ENCODE measurements around the gene ILF3.

ILF3 gene

DNA sequence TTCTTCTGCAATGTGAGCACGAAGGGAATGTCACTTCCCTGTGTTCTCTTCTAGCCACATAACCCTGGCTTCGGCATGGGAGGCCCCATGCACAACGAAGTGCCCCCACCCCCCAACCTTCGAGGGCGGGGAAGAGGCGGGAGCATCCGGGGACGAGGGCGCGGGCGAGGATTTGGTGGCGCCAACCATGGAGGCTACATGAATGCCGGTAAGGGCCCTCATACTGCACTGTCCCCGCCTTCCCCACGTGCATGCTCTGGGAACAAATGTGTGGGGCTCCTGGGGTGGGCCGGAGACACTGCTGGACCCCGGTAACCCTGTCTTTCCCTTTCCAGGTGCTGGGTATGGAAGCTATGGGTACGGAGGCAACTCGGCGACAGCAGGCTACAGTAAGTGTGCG is 29.4 kb downstream of the ILF3 start:
- Histone ChIP-seq H3K4me1 (ENCODE audit: control insufficient read depth in 1 of 2, insufficient read depth in 1 of 2, low read depth in 1 of 2, low read length in 1 of 2) (no peaks in the 10 kb centered on the region), H3K4me3 (ENCODE audit: low read depth in 1 of 2, low read length in 1 of 2) (no peak overlapping the region), H3K27ac (no peak overlapping the region), H3K9me3 (no peaks in the 10 kb centered on the region), H3K36me3 (peaks cover 98% of the 10 kb centered on the region), H3K27me3 (no peaks in the 10 kb centered on the region)
- TF ChIP-seq, protein P1, sequence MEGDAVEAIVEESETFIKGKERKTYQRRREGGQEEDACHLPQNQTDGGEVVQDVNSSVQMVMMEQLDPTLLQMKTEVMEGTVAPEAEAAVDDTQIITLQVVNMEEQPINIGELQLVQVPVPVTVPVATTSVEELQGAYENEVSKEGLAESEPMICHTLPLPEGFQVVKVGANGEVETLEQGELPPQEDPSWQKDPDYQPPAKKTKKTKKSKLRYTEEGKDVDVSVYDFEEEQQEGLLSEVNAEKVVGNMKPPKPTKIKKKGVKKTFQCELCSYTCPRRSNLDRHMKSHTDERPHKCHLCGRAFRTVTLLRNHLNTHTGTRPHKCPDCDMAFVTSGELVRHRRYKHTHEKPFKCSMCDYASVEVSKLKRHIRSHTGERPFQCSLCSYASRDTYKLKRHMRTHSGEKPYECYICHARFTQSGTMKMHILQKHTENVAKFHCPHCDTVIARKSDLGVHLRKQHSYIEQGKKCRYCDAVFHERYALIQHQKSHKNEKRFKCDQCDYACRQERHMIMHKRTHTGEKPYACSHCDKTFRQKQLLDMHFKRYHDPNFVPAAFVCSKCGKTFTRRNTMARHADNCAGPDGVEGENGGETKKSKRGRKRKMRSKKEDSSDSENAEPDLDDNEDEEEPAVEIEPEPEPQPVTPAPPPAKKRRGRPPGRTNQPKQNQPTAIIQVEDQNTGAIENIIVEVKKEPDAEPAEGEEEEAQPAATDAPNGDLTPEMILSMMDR (IDR thresholded peaks at IDR 0.05): no peak

DNA sequence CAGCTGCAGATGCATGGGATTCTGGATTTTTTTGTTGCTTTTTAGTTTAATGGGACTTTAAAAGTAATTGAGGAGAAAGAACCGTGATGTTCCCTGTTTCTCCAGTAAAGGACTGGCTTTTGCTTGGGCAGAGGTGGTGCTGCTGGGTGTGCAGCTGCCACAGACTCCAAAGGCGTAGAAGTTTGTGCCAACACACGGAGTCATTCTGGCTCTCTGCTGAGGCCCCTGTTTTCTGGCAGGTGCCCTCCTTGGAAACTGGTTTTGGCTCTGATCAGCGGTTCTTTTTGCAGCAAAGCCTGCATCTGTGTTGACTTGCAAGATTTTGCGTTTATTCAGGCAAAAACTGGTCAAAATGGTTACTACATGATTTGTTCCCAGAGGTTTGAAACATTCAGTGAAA is 31.1 kb downstream of the ILF3 start:
- H3K36me3 ChIP-seq: peaks cover 98% of the 10 kb centered on the region
- H3K4me3 ChIP-seq (ENCODE audit: low read depth in 1 of 2, low read length in 1 of 2): no peak overlapping the region
- H3K4me1 ChIP-seq (ENCODE audit: control insufficient read depth in 1 of 2, insufficient read depth in 1 of 2, low read depth in 1 of 2, low read length in 1 of 2): no peaks in the 10 kb centered on the region
- H3K27ac ChIP-seq: no peak overlapping the region
- TF ChIP-seq, protein P1 (IDR thresholded peaks at IDR 0.05): no peak
- H3K9me3 ChIP-seq: no peaks in the 10 kb centered on the region
- H3K27me3 ChIP-seq: no peaks in the 10 kb centered on the region

DNA sequence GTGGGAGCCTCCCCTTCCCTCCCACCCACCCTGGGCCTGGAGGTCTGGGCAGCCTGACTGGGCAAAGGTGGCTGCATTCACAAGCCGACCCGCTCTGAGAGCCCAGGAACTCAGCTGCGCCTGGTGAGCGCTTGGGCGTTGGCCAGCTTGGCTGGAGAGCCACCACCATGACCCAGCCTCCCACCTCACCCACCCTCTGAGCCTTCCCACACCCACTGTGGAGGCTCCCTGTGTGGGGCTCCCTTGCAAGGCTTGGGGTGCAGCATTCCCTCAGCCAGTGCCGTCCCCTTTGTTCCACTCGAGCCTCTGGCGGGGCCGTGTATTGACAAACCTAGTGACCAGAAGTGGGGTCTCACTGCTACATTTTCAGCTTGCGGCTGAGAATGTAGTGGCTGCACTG is 32.0 kb downstream of the ILF3 start:
- Histone ChIP-seq H3K27ac (no peak overlapping the region), H3K9me3 (no peaks in the 10 kb centered on the region), H3K4me1 (ENCODE audit: control insufficient read depth in 1 of 2, insufficient read depth in 1 of 2, low read depth in 1 of 2, low read length in 1 of 2) (no peaks in the 10 kb centered on the region), H3K4me3 (ENCODE audit: low read depth in 1 of 2, low read length in 1 of 2) (no peak overlapping the region), H3K27me3 (no peaks in the 10 kb centered on the region), H3K36me3 (peaks cover 98% of the 10 kb centered on the region)
- TF ChIP-seq, protein P1 (IDR thresholded peaks at IDR 0.05): no peak

DNA sequence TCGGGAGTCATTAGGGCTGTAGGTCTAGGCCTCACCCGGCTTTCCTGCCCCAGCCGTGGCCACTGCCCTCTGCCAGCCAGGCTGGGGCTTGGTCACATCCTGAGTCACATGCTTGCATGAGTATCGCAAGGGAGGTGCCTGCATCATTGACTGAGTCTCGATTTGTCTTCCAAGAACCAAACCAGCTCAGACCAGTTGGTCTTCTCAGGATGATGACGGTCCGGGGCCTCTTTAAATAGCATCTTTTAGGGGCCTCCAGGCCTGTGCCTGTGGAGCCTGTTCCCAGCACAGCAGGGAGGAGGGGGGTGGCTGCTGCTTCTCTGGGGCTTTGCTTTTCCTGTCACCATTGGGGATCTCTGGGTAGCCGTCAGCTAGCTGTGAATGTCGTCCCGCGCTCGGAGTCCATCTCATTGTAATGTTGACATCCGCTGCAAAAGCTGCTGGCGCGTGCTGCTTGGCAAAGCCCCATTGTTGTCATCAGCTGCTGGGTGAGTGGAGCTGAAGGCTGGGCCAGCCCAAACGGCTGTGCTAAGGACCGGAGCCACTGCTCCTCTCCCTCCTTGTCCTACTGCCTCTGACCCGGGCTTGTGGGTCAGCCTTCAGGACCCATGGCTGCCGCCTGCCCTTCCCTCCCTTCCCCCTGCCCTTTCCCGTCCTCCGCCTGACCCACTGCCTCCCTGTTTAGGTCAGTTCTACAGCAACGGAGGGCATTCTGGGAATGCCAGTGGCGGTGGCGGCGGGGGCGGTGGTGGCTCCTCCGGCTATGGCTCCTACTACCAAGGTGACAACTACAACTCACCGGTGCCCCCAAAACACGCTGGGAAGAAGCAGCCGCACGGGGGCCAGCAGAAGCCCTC is 32.7 kb downstream of the ILF3 start:
- TF ChIP-seq, protein P1 (IDR thresholded peaks at IDR 0.05): no peak
- no peak overlapping the region for H3K27ac ChIP-seq
- no peaks in the 10 kb centered on the region for H3K9me3 ChIP-seq
- no peaks in the 10 kb centered on the region for H3K27me3 ChIP-seq
- H3K4me3 ChIP-seq (ENCODE audit: low read depth in 1 of 2, low read length in 1 of 2): no peak overlapping the region
- peaks cover 98% of the 10 kb centered on the region for H3K36me3 ChIP-seq
- H3K4me1 ChIP-seq (ENCODE audit: control insufficient read depth in 1 of 2, insufficient read depth in 1 of 2, low read depth in 1 of 2, low read length in 1 of 2): no peaks in the 10 kb centered on the region

DNA sequence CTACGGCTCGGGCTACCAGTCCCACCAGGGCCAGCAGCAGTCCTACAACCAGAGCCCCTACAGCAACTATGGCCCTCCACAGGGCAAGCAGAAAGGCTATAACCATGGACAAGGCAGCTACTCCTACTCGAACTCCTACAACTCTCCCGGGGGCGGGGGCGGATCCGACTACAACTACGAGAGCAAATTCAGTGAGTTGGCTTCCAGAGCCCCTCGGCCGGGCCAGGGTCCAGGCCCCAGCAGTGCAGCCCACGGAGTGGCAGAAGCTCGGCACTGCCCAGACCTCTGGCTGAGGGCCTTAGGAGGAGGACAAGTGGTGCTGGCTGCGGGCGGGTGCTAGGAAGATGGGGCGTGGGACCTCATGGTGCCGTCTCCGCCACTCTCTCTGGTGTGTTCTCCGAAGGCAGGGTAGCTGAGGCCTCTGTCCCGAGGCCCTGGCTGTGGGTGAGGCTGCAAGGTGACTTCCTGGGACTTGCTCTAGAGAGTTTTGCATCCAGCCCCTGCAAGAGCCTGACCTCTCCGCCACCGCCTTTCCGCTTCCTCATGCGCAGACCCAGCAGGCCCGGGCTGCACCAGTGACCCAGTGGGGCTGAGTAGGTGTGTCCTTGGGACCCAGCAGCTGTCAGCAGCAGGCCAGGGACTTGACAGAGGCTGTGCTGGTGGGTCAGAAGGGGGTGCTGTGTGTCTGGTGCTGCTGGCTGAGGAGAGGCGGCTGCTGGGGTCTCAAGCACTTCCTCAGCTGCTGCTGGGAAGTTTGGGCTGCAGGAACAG is 33.6 kb downstream of the ILF3 start:
- no peak overlapping the region for H3K27ac ChIP-seq
- H3K27me3 ChIP-seq: no peaks in the 10 kb centered on the region
- H3K36me3 ChIP-seq: peaks cover 98% of the 10 kb centered on the region
- TF ChIP-seq, protein P1 (IDR thresholded peaks at IDR 0.05): no peak
- H3K4me1 ChIP-seq (ENCODE audit: control insufficient read depth in 1 of 2, insufficient read depth in 1 of 2, low read depth in 1 of 2, low read length in 1 of 2): no peaks in the 10 kb centered on the region
- H3K9me3 ChIP-seq: no peaks in the 10 kb centered on the region
- H3K4me3 ChIP-seq (ENCODE audit: low read depth in 1 of 2, low read length in 1 of 2): no peak overlapping the region

Data from neutrophil (primary cell).